DMS53 treated with DMSO at 0.1 percent for 48 hours (cell line): ENCODE measurements around the gene HERC5.
"Not testable (repeated sequence)": the region's sequence is repeated elsewhere in the genome, so short reads cannot be mapped to it uniquely, and the experiment has no call there.

ENCODE experiments used
- DNase-seq: peaks from one replicate; lab custom pipeline; 2025; ENCODE audit not compliant: unreplicated experiment; lab: John Stamatoyannopoulos, UW

Gene HERC5

DNA sequence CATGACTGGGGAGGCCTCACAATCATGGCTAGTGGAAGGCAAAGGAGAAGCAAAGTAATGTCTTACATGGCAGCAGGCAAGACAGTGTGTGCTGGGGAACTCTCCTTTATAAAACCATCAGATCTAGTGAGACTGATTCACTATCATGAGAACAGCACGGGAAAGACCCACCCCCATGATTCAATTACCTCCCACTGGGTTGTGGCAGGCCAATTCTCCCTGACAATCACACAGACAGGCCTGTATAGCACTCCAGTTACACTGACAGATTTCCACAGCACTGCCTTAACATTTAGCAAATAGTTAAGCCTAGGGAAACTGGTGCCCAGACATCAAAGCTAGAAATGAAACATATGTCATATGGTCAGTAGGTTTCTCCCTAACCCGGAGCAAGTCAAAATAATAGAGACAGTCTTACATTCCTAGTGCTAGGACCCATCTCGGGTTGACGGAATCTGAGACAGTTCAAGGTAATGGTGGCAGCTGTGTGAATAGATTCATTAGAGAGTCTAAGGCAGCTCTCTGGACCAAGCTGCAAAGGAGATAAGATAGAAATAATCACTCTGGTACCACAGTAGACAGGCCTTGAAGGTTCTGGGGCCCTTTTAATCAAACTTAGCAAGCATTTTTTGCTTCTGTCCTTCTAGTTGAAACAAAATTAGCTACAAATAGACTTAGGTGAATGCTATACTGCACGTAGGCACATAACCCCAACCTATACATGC lies 9.4 kb upstream of the HERC5 start:
- DNase-seq, result no peak

DNA sequence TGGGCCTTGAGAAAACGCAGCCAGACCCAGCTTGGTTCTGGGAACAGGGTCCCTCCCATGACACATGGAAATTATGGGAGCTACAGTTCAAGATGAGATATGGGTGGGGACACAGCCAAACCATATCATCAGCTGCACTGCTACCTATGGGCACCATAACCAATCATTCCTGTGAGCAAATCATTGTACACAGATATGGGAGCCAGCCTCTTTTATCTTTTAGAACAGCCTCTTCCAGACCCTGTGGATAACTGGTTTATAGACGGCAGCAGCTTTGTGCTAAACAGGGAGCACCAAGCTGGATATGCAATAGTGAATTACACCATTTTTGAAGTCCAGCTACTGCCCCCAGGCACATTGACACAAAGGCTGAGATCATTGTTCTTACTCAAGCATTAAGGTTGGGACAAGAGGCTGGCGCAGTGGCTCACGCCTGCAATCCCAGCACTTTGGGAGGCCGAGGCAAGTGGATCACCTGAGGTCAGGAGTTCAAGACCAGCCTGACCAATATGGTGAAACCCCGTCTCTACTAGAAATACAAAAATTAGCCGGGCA lies 8.6 kb upstream of the HERC5 start:
- DNase-seq, result not testable (repeated sequence)

- no peak for DNase-seq
Observed at GRCh38 chr4:88448889-88449288, 8.0 kb upstream of the HERC5 start.

- DNase-seq, result no peak
Observed at GRCh38 chr4:88449290-88449689, 7.6 kb upstream of the HERC5 start.

DNA sequence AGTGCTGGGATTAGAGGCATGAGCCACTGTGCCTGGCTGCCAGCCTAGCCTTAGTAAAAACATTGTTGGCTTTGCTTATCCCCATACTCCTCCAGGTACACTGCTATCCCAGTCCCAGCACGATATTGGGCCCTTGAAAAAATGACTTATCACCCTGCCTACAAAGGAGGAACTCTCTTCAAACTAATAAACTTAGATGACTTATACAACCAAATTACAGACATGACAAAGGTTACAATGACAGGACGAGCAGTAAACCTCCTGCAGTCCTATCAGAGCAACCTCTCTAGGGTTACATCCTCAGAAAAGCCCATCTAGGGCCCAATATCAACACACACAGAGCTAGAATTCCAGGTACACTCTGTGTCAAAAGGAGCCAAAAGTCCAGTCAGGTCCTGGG lies 5.7 kb upstream of the HERC5 start:
- no peak for DNase-seq

- no peak for DNase-seq
Observed at GRCh38 chr4:88452912-88453311, 4.0 kb upstream of the HERC5 start.

DNA sequence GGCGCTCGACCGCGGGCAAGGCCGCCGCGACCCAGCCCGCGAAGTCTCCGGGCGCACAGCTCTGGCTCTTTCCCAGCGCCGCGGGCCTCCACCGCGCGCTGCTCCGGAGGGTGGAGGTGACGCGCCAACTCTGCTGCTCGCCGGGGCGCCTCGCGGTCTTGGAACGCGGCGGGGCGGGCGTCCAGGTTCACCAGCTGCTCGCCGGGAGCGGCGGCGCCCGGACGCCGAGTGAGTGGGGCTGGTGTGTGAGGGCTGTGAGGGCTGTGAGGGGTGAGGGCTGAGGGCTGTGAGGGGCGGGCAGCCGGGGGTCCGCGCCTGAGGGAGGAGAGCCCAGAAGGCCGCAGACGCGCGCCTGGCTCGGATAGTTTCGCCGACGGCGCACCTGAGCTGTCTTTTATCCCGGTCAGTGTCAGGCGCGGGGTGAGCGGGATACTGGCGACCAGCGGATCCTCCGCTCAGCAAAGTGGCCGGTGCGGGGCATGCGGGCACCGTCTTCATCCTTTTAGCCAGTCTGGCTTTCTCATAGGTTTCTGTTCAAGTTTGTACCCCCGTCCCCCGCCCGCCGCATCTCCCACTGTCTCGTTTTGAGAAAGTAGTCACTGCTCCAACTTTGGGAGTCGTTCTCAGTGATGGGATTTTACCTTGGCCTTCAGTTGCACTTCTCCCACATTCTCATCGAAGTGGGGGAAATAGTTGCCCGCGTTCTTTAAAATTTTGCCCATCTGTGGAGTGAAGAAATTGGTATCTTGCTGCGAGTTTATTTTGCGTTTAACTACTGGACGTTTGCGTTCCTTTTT lies 586 bp downstream of the HERC5 start:
- peak; percentile 49 for DNase-seq

GRCh38 chr4:88458104-88458740 lies 1.3 kb downstream of the HERC5 start:
- DNase-seq, result no peak

GRCh38 chr4:88465653-88466192 lies 8.8 kb downstream of the HERC5 start:
- no peak for DNase-seq

- no peak for DNase-seq
Observed at GRCh38 chr4:88467392-88467791, 10.5 kb downstream of the HERC5 start.

DNA sequence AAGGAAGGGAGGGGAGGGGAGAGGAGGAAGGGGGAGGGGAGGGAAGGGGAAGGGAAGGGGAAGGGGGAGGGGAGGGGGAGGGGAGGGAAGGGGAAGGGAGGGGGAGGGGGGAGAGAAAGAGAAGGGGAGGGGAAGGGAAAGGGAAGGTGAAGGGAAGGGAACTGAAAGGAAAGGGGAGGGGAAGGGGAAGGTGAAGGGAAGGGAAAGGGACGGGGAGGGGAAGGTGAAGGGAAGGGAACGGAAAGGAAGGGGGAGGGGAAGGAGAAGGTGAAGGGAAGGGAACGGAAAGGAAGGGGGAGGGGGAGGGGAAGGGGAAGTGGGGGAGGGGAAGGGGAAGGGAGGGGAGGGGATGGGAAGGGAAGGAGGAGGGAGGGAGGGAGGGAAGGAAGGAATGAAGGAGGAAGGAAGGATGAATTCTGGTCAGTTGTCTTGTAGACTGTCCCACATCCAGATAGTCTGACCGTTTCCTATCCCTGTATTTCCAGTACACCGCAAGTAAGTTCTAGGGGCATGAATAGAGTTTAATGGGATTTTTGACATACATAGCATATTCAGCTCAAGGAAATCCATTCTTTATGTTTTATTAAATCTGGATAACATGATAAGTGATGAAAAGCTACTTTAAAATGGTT lies 20.4 kb downstream of the HERC5 start:
- DNase-seq, result no peak

GRCh38 chr4:88478247-88478646 lies 21.3 kb downstream of the HERC5 start:
- no peak for DNase-seq

GRCh38 chr4:88481537-88481936 lies 24.6 kb downstream of the HERC5 start:
- no peak for DNase-seq

DNA sequence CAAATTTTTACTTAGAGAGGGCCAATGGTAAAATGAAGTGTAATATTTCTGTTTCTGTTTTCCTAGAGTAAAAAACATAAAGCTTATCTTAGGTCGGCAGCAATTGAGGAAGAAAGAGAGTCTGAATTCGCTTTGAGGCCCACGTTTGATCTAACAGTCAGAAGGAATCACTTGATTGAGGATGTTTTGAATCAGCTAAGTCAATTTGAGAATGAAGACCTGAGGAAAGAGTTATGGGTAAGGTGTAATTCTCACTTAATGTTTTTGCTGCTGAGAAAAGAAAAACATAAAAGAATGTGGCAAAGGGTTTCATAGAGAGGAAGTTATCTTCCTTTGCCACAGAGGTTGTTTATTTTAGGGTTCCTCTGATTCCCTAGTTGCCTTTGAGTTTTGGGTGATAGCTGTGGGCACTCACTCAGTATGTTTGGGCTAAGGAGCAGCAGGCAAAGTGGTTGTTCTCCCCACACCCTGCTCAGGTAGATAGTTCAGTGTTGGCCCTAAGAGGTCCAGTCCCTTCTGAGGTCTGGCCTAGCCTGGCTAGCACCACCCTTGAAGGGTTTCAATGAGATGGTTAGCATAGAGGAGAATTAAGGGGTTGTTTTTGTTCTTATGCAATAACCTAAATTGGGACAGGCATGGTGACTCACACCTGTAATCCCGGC lies 32.3 kb downstream of the HERC5 start:
- no peak for DNase-seq

DNA sequence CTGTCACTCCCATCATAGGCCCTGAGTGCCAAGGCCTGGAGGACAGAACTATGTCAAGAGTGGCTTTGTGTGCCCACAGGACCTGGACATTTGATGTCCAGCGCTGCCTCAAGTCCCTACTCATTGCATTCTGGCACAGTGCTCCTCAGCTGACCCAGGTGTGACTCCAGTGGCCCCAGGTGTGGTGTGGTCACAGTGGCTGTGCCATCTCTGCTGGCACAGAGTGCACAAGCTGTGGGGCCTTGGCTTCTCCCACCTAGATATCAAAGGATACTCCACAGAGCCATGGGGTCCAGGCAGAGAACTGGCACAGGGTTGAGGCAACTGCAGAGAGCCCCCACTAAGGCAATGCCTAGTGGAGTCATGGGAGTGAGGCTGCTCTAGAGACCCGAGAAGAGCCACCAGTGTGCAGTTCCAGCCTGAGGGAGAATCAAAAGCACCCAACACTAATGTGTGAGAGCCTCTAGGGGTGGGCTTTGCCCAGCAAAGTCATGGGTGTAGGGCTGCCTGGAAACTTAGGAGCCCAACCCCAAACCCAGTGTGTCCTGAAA lies 41.0 kb downstream of the HERC5 start:
- DNase-seq, result no peak

GRCh38 chr4:88503344-88503743 lies 46.4 kb downstream of the HERC5 start:
- no peak for DNase-seq

DNA sequence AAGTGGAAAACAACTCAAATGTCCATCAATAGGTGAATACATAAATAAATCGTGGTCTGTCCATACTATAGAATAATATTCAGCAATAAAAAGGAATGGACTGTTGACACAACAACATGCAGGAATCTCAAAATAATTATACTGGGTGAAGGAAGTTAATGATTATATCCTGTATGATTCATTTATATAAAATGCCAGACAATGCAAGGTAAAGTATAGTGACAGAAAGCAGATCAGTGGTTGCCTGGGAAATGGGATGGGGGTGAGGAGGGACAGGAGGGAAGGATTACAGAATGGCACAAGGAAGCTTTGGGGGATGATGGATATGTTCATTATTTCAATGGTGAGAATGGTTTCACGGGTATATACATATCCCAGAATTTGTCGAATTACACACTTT lies 54.3 kb downstream of the HERC5 start:
- no peak for DNase-seq

DNA sequence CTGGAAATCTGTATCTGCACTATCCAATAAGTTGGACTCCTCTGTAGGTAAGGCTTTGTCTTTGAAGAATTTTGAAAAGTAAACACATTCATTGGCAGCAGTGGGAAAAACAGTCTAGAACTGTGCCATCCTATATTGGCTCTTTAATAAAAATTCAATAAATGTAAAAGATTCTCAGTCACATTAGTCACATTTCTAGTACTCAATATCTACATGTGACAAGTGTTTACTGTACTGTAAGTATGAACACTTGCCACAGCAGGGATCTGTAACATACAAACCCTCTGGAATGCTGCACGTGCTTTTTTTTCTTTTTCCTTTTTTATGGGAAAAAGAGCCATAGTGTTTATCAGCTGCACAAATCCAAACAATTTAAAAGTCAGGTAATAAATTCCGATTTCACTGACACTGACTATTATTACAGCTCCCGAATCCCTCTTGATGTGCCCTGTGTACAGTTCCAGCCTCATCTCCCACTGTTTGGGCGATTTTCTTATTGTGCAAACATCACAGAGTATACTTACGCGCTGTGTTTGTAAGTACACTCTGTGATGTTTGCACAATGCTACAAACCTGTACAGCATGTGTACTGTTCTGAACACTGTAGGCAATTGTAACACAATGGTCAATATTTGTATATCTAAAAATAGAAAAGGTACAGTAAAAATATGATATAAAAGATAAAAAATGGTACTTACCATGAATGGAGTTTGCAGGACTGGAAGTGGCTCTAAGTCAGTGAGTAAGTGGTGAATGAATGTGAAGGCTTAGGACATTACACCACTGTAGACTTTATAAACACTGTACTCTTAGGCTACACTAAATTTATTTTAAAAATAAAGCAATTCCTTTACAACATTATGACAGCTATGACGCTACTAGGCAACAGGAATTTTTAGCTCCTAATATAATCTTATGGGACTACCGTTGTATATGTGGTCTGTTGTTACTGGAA lies 57.9 kb downstream of the HERC5 start:
- DNase-seq, result peak; percentile 79

DNA sequence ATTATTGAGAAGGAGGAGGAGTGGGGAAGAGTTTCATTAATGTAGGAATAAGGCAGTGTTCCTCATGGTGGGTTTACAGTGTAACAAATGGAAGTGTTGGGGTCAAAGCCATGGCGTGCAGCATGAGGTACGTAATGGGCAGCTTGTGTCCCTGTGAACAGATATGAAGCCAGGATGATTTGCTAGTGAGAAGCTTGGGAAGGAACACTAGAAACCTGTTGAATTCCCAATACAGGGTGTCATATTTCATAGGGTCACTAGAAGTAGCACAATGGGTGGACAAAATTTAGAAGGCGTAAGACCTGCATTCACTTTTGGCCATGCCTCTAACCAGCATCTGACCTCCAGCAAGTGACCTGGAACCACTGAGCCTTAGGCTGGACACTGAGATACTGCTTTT lies 59.8 kb downstream of the HERC5 start:
- DNase-seq, result no peak
